Epithelial cell of esophagus (primary cell): ENCODE data around the gene SLC25A48.

Experiments used
- DNase-seq: peaks from one replicate; pipeline ENCODE4 v3.0.0; 2010; ENCODE audit warnings: low read depth
- H3K4me3 ChIP-seq: 2 replicates; pipeline ENCODE4 v1.5.1; 2011; ENCODE audit warnings: mild to moderate bottlenecking, low read length, control low read depth
- TF ChIP-seq, protein P1 (sequence below): IDR thresholded peaks from 2 replicates; pipeline ENCODE4 v1.5.1; 2011; ENCODE audit warnings: low read depth, mild to moderate bottlenecking, low read length, control low read depth, inconsistent platforms; ENCODE audit not compliant: insufficient read depth; ENCODE audit errors: missing control alignments

SLC25A48 gene

DNA sequence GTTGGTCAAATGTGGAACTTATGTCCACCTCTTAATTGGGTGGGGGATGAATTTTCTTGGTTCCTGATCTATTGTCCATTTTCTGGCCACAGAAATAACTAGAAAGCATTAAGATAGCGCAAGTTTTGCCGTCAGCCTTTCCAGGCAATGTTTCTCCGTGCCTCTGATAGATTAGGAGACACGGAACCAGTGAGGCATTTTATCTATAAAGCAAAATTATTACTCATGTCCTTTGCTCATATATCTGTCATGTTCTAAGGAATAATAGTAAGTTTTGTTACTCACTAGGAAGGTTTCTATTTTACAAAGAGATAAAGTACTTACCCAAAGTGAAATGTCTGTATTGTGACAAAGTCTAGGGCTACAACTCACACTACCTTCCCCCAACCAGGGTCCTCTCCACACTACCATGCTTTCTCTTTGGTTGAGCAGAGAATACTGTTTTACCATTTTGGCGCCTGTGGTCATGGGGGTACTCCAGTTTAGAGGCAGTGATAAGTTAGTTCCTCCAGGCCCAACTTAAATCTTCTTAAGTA, 81.1 kb downstream of the SLC25A48 start:
- H3K4me3 ChIP-seq, result no peak overlapping the region
- DNase-seq, result no peak
- TF ChIP-seq, protein P1, sequence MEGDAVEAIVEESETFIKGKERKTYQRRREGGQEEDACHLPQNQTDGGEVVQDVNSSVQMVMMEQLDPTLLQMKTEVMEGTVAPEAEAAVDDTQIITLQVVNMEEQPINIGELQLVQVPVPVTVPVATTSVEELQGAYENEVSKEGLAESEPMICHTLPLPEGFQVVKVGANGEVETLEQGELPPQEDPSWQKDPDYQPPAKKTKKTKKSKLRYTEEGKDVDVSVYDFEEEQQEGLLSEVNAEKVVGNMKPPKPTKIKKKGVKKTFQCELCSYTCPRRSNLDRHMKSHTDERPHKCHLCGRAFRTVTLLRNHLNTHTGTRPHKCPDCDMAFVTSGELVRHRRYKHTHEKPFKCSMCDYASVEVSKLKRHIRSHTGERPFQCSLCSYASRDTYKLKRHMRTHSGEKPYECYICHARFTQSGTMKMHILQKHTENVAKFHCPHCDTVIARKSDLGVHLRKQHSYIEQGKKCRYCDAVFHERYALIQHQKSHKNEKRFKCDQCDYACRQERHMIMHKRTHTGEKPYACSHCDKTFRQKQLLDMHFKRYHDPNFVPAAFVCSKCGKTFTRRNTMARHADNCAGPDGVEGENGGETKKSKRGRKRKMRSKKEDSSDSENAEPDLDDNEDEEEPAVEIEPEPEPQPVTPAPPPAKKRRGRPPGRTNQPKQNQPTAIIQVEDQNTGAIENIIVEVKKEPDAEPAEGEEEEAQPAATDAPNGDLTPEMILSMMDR, result no peak

DNA sequence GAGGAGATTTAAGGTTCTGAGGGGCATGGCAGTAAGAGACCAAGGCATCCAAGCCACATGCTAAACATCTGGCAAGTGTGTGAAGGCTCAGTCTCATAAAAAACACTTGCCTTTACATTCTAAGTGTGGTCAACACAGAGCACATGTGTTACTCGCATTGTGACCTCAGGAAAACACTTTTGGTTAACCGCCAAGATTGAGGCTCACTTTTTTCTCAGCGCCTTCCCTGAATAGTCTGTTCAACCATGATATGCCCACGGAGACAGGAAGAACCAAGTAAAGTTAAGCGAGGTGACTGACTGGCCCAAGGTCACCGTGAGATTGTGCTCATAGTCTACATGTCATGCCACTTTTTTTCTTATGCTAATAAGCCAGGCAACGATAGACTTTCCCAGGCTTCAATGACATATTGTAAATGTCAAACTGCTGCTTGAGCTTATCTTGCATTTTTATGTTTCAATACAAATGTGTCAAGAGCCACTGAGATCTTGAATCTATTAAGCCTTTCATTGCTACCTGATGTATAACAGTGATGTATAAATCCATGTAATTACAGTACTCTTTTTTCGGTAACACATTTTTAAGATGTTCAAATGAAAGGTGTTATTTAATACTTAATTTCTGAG, 82.3 kb downstream of the SLC25A48 start:
- no peak overlapping the region for H3K4me3 ChIP-seq
- TF ChIP-seq, protein P1, result no peak
- DNase-seq, result no peak

- TF ChIP-seq, protein P1, result no peak
- H3K4me3 ChIP-seq, result no peak overlapping the region
- no peak for DNase-seq
Measured at GRCh38 chr5:135920199-135920598, 85.7 kb downstream of the SLC25A48 start.

GRCh38 chr5:135921388-135921787, 86.9 kb downstream of the SLC25A48 start:
- no peak overlapping the region for H3K4me3 ChIP-seq
- peak; percentile 58 for DNase-seq
- TF ChIP-seq, protein P1, result no peak

DNA sequence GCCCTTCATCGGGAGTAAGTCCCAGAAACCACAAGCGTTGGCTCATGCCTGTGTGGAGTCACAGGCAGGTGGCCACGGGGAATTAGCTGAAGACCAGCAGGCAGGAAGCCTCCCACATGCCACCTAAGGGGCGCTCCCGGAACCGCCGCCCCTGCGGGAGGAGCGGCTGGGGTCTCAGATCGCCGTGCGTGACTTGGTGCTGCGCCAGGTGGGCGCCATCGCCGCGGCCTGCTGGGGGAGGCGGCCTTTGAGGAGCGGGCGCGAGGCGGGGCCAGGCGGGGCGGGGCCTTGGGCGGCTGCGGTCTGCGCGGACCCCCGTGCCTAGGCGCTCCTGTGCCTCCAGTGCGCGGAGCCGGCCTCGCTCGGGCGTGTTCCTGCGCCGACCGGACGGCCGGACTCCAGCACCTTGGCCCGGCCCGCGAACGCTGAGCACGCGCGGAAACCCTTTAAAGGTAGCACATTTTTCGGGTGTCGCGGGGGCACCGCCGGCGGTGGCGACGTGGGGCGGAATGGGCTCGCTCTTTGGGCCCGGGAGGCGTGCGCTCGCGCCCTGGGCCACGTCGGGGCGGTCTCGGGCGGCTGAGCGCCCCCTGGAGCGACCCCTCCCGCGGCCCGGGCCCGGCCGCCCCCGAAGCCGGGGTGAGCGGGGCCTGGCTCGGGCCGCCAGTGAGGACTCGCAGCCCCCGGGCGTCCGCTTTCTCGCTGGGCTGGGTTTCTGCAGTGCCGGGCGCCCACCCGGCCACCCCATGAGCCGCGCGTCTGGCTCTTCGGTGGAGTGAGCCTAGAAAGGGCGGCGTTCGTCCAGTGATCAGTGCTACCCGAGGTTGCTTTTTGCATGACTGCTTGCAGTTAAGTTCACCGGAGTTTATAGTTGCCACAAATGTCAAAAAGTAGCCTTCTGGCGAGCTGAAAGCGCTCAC, 95.8 kb downstream of the SLC25A48 start:
- TF ChIP-seq, protein P1, result no peak
- no peak overlapping the region for H3K4me3 ChIP-seq
- DNase-seq, result no peak

- DNase-seq, result no peak
- no peak overlapping the region for H3K4me3 ChIP-seq
- TF ChIP-seq, protein P1, result no peak
Measured at GRCh38 chr5:135930949-135931295, 96.5 kb downstream of the SLC25A48 start.
